Trophoblast cell (in vitro differentiated cells and primary cell): ENCODE results near the gene PTPRO.

Source experiments
- DNase-seq, 2 donors: peaks; one replicate each; pipeline ENCODE4 v3.0.0-alpha.2; 2016
- H2AFZ ChIP-seq: 2 replicates; pipeline ENCODE4 v1.6.1; 2013; ENCODE audit warnings: low read length, moderate library complexity, mild to moderate bottlenecking; ENCODE audit not compliant: insufficient read depth, poor library complexity
- H2AK5ac ChIP-seq: 2 replicates; pipeline ENCODE4 v1.6.1; 2013; ENCODE audit warnings: mild to moderate bottlenecking, low read length
- H2BK120ac ChIP-seq: 2 replicates; pipeline ENCODE4 v1.6.1; 2013; ENCODE audit warnings: low read length, mild to moderate bottlenecking, moderate library complexity; ENCODE audit not compliant: insufficient read depth, poor library complexity
- H2BK12ac ChIP-seq: 2 replicates; pipeline ENCODE4 v1.6.1; 2013; ENCODE audit warnings: mild to moderate bottlenecking, low read length, moderate library complexity
- H2BK5ac ChIP-seq: 2 replicates; pipeline ENCODE4 v1.6.1; 2013; ENCODE audit warnings: low read length, low read depth, moderate library complexity, mild to moderate bottlenecking; ENCODE audit not compliant: poor library complexity
- H3K14ac ChIP-seq: 2 replicates; pipeline ENCODE4 v1.6.1; 2013; ENCODE audit warnings: mild to moderate bottlenecking, low read length
- H3K18ac ChIP-seq: 2 replicates; pipeline ENCODE4 v1.6.1; 2013; ENCODE audit warnings: mild to moderate bottlenecking, low read length
- H3K23ac ChIP-seq: 2 replicates; pipeline ENCODE4 v1.6.1; 2013; ENCODE audit warnings: low read length
- H3K27ac ChIP-seq: 2 replicates; pipeline ENCODE4 v1.5.1; 2013; ENCODE audit warnings: low read depth, mild to moderate bottlenecking, inconsistent platforms, low read length, moderate library complexity
- H3K27me3 ChIP-seq: 2 replicates; pipeline ENCODE4 v1.6.1; 2013; ENCODE audit warnings: inconsistent platforms, mild to moderate bottlenecking, low read length, moderate library complexity; ENCODE audit not compliant: insufficient read depth
- H3K36me3 ChIP-seq, 2 experiments: 1 replicate in 1 of 2; 2 replicates in 1 of 2; pipeline ENCODE4 v1.6.1; 2013; ENCODE audit warnings: low read length in 2 of 2, mild to moderate bottlenecking in 2 of 2, moderate library complexity in 1 of 2; ENCODE audit not compliant: insufficient read depth in 2 of 2, control insufficient read depth in 1 of 2
- H3K4ac ChIP-seq: 2 replicates; pipeline ENCODE4 v1.6.1; 2013; ENCODE audit warnings: low read depth, mild to moderate bottlenecking, low read length, moderate library complexity
- H3K4me1 ChIP-seq, 2 experiments: 1 replicate in 1 of 2; 2 replicates in 1 of 2; pipeline ENCODE4 v1.6.1; 2013; ENCODE audit warnings: low read length in 2 of 2, mild to moderate bottlenecking in 2 of 2, moderate library complexity in 1 of 2; ENCODE audit not compliant: insufficient read depth in 2 of 2, control insufficient read depth in 1 of 2
- H3K4me2 ChIP-seq: 2 replicates; pipeline ENCODE4 v1.6.1; 2013; ENCODE audit warnings: inconsistent platforms, mild to moderate bottlenecking, low read length, moderate library complexity
- H3K4me3 ChIP-seq: 2 replicates; pipeline ENCODE4 v1.5.1; 2013; ENCODE audit warnings: mild to moderate bottlenecking, low read depth, low read length, inconsistent platforms
- H3K79me1 ChIP-seq: one replicate; pipeline ENCODE4 v1.6.1; 2013; ENCODE audit warnings: low read length
- H3K79me2 ChIP-seq: 2 replicates; pipeline ENCODE4 v1.6.1; 2013; ENCODE audit warnings: low read length, mild to moderate bottlenecking; ENCODE audit not compliant: control insufficient read depth, insufficient read depth, poor library complexity
- H3K9ac ChIP-seq: 2 replicates; pipeline ENCODE4 v1.6.1; 2013; ENCODE audit warnings: mild to moderate bottlenecking, low read length
- H3K9me3 ChIP-seq: 2 replicates; pipeline ENCODE4 v1.6.1; 2013; ENCODE audit warnings: low read depth, mild to moderate bottlenecking, control low read depth, inconsistent platforms, low read length; ENCODE audit not compliant: insufficient read depth
- H4K12ac ChIP-seq: 2 replicates; pipeline ENCODE4 v1.6.1; 2013; ENCODE audit warnings: low read depth, mild to moderate bottlenecking, low read length, moderate library complexity
- H4K8ac ChIP-seq: 2 replicates; pipeline ENCODE4 v1.6.1; 2013; ENCODE audit warnings: low read depth, mild to moderate bottlenecking, low read length, moderate library complexity
- H4K91ac ChIP-seq: one replicate; pipeline ENCODE4 v1.6.1; 2013; ENCODE audit warnings: low read depth, mild to moderate bottlenecking, low read length, moderate library complexity
- WGBS: extraction: QIAGEN DNeasy Blood & Tissue Kit; methylation state at CpG from one replicate; pipeline ENCODE4 v1.1.7; 2013; ENCODE audit warnings: missing lambda C conversion rate; ENCODE audit not compliant: insufficient read length, insufficient coverage; ENCODE audit errors: extremely low coverage; 5-methylcytosine and 5-hydroxymethylcytosine counted together

PTPRO gene

GRCh38 chr12:15458008-15458407, 135.7 kb downstream of the PTPRO start:
- WGBS: no CpG with 5 or more reads among the region's 1 CpG
- Histone ChIP-seq H2AFZ (no peak overlapping the region), H3K4me1 (no peaks in the 10 kb centered on the region), H3K18ac (no peak overlapping the region), H3K36me3 (no peaks in the 10 kb centered on the region), H2BK12ac (no peak overlapping the region), H3K9ac (no peak overlapping the region), H3K9me3 (no peaks in the 10 kb centered on the region), H3K23ac (no peak overlapping the region), H3K14ac (no peak overlapping the region), H4K8ac (no peak overlapping the region), H3K79me2 (no peaks in the 10 kb centered on the region), H2AK5ac (no peak overlapping the region), H4K91ac (no peak overlapping the region), H4K12ac (no peak overlapping the region), H3K4me2 (no peak overlapping the region), H2BK5ac (no peak overlapping the region), H3K4me3 (no peak overlapping the region), H3K4ac (no peak overlapping the region), H2BK120ac (no peak overlapping the region), H3K27ac (no peak overlapping the region), H3K27me3 (no peaks in the 10 kb centered on the region), H3K79me1 (no peaks in the 10 kb centered on the region)
- DNase-seq: no peak

DNA sequence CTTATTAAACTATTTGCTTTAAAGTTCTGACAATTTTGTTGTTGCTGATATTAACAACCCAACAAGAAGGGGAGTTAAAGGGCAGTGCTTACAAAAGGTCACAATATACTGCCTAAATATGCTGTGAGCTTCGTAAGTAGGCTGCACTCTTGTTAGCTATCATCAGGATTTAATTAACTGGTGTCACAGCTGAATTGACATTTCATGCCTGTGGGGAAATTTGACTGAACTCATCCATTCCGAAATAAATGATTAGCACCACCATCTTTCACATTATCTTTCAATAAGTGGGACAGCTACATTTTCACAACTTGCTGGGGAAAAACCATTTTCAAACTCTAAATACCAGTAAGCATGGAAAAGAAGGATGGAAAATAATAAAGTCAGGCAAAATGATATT, 146.6 kb downstream of the PTPRO start:
- no peak overlapping the region for H3K4ac ChIP-seq
- no peak overlapping the region for H3K18ac ChIP-seq
- H3K4me2 ChIP-seq: no peak overlapping the region
- no peaks in the 10 kb centered on the region for H3K36me3 ChIP-seq
- no peak overlapping the region for H2BK5ac ChIP-seq
- no peak overlapping the region for H4K8ac ChIP-seq
- no peak overlapping the region for H3K4me3 ChIP-seq
- no peak overlapping the region for H3K23ac ChIP-seq
- DNase-seq: no peak
- H3K9ac ChIP-seq: no peak overlapping the region
- no peak overlapping the region for H3K14ac ChIP-seq
- no peak overlapping the region for H2BK12ac ChIP-seq
- H2AFZ ChIP-seq: no peak overlapping the region
- H3K79me2 ChIP-seq: no peaks in the 10 kb centered on the region
- no peaks in the 10 kb centered on the region for H3K9me3 ChIP-seq
- WGBS: no CpG with 5 or more reads among the region's 2 CpGs
- H3K4me1 ChIP-seq: no peaks in the 10 kb centered on the region
- no peaks in the 10 kb centered on the region for H3K79me1 ChIP-seq
- no peak overlapping the region for H2BK120ac ChIP-seq
- no peak overlapping the region for H4K91ac ChIP-seq
- no peak overlapping the region for H4K12ac ChIP-seq
- H3K27me3 ChIP-seq: no peaks in the 10 kb centered on the region
- H3K27ac ChIP-seq: no peak overlapping the region
- H2AK5ac ChIP-seq: no peak overlapping the region

DNA sequence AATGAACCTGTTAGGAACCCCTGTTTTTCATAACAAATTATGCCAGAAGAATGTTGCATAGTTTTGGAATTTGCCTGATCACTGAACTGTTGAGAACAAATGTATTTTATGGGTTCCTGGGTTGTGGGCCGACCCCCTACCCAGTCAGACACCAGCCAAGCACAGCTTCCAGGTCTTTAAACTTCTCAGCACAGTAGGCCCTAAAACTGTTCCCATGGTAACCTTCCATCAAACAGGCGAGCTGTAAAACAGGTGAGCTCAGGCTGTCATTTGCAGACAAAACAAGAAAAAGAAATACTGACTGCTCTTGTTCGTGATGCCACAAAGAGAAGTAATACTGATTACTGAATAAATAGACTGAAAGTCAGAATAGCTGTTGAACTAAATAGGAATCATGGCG, 147.0 kb downstream of the PTPRO start:
- Histone ChIP-seq H3K27ac (no peak overlapping the region), H3K4me3 (no peak overlapping the region), H2AFZ (no peak overlapping the region), H3K4ac (no peak overlapping the region), H2BK5ac (no peak overlapping the region), H3K79me1 (no peaks in the 10 kb centered on the region), H4K12ac (no peak overlapping the region), H3K27me3 (no peaks in the 10 kb centered on the region), H3K79me2 (no peaks in the 10 kb centered on the region), H2AK5ac (no peak overlapping the region), H4K91ac (no peak overlapping the region), H3K4me2 (no peak overlapping the region), H3K9ac (no peak overlapping the region), H3K9me3 (no peaks in the 10 kb centered on the region), H3K14ac (no peak overlapping the region), H2BK120ac (no peak overlapping the region), H2BK12ac (no peak overlapping the region), H3K4me1 (no peaks in the 10 kb centered on the region), H4K8ac (no peak overlapping the region), H3K36me3 (no peaks in the 10 kb centered on the region), H3K23ac (no peak overlapping the region), H3K18ac (no peak overlapping the region)
- DNase-seq: no peak
- no CpG with 5 or more reads among the region's 4 CpGs for WGBS

DNA sequence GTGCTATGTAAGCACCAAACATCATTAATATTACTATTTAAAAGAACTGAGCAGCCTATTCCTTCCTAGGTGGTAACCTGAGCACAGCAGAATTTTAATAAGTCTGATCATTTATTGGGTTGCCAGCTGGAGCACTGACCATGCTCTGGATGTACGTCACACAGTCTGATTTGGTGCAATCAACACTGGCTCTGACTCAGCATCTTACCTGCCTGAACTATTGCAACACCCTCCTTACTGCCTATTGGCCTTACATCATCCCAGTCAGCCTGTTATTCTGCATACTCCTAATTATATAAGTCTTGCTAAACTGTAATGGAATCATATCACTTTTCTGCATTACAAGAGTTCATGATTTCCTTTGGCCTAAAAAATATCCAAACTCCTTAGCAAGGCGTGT, 149.7 kb downstream of the PTPRO start:
- Histone ChIP-seq H4K91ac (no peak overlapping the region), H3K27ac (no peak overlapping the region), H3K18ac (no peak overlapping the region), H2AFZ (no peak overlapping the region), H4K12ac (no peak overlapping the region), H3K36me3 (no peaks in the 10 kb centered on the region), H2AK5ac (no peak overlapping the region), H3K4me1 (no peaks in the 10 kb centered on the region), H3K4me2 (no peak overlapping the region), H3K79me2 (no peaks in the 10 kb centered on the region), H4K8ac (no peak overlapping the region), H3K9ac (no peak overlapping the region), H3K23ac (no peak overlapping the region), H2BK120ac (no peak overlapping the region), H3K4me3 (no peak overlapping the region), H2BK5ac (no peak overlapping the region), H3K14ac (no peak overlapping the region), H3K27me3 (no peaks in the 10 kb centered on the region), H2BK12ac (no peak overlapping the region), H3K4ac (no peak overlapping the region), H3K9me3 (no peaks in the 10 kb centered on the region), H3K79me1 (no peaks in the 10 kb centered on the region)
- DNase-seq: peak; percentile 39 to 73
- WGBS: no CpG with 5 or more reads among the region's 2 CpGs
